ENCODE data around the gene CREBL2. TPM values are rescaled to one million over a fixed set of nuclear protein-coding genes. Genes with fewer than 3 reads are reported as not detected.

Gene CREBL2
- polyA plus RNA-seq, 1 experiment = 15.4 TPM

DNA sequence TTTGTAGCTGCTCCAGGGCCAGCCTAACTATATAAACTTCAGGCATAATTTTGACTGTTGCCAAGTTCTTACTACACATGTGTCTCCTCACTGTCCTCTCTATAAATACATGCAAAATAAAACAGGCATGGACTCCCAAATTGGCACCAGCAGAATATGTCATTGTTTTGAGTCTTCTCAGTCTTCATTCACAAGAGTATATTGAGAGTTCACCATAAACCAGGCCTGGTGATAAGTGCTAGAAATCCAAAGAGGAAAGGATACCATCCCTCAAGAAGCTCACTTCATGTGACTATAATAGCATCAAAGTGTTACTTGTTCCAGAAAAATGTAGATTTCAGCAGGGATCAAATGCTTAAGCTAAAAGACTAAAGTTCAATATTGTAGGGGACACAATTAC is 70.6 kb downstream of the CREBL2 start:
- TF ChIP-seq, protein P1, sequence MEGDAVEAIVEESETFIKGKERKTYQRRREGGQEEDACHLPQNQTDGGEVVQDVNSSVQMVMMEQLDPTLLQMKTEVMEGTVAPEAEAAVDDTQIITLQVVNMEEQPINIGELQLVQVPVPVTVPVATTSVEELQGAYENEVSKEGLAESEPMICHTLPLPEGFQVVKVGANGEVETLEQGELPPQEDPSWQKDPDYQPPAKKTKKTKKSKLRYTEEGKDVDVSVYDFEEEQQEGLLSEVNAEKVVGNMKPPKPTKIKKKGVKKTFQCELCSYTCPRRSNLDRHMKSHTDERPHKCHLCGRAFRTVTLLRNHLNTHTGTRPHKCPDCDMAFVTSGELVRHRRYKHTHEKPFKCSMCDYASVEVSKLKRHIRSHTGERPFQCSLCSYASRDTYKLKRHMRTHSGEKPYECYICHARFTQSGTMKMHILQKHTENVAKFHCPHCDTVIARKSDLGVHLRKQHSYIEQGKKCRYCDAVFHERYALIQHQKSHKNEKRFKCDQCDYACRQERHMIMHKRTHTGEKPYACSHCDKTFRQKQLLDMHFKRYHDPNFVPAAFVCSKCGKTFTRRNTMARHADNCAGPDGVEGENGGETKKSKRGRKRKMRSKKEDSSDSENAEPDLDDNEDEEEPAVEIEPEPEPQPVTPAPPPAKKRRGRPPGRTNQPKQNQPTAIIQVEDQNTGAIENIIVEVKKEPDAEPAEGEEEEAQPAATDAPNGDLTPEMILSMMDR (IDR thresholded peaks at IDR 0.05; ENCODE audit: insufficient read depth, low read depth, low read length) = no peak
- Histone ChIP-seq H3K27me3 (ENCODE audit: control insufficient read depth, insufficient read depth, low read length) (no peaks in the 10 kb centered on the region), H3K4me3 (ENCODE audit: low read depth, low read length) (no peak overlapping the region), H3K36me3 (ENCODE audit: control insufficient read depth, insufficient read depth, low read length) (no peaks in the 10 kb centered on the region)
- ChIA-PET POLR2A (no interaction called here), CTCF (no interaction called here)
- DNase-seq (ENCODE audit: low read depth) = no peak

DNA sequence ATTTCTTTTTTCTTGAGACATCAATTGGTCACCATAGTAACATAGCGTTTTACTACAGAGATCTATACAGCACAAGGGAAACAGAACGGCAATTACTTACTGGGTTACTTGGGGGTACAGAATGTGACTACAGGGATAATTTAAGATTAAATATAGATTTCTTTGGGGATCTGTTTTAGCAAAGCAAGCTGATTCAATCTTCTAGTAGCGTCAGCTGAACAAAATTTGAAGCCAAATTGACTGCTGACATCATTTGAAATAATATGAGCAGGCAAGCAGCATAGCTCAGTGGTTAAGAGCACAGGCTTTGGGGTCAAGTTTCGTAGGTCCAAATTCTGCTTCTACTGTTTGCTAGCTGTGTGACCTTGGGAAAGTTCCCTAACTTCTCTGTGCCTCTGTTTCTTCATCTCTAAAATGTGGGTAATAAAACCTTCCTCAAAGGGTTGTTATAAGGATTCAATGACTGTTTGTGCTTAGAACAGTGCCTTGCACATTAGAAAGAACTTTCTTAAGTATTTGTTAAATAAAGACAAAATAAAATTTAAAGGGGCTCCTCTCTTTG is 71.5 kb downstream of the CREBL2 start:
- TF ChIP-seq, protein P1 (IDR thresholded peaks at IDR 0.05; ENCODE audit: insufficient read depth, low read depth, low read length) = no peak
- POLR2A ChIA-PET = no interaction called here
- no peak overlapping the region for H3K4me3 ChIP-seq (ENCODE audit: low read depth, low read length)

DNA sequence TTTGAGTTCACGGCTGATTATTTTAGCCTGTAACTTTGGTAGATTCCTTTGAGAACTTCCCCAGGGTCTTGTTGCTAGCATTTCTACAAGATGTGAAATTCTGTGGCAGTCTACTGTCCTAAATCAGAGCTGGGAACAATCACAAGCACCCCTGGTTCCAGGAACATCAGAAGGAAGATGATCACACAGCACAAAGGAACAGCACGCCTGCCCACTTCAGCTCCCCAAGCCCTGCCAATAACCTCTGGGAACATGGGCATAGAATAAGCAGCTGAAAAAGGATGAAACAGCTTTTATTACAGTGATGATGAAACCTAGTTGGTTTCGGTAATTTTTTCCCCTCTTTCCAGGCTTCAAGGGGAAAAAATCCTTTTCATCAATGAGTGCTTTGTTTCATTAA is 72.0 kb downstream of the CREBL2 start:
- no peak for DNase-seq (ENCODE audit: low read depth)
- ChIA-PET CTCF (no interaction called here), POLR2A (no interaction called here)
- TF ChIP-seq, protein P1 (IDR thresholded peaks at IDR 0.05; ENCODE audit: insufficient read depth, low read depth, low read length) = no peak
- Histone ChIP-seq H3K4me3 (ENCODE audit: low read depth, low read length) (no peak overlapping the region), H3K36me3 (ENCODE audit: control insufficient read depth, insufficient read depth, low read length) (no peaks in the 10 kb centered on the region), H3K27me3 (ENCODE audit: control insufficient read depth, insufficient read depth, low read length) (no peaks in the 10 kb centered on the region)

More for the DNA sequence above, 71.5 kb downstream of the CREBL2 start:
- no peaks in the 10 kb centered on the region for H3K27me3 ChIP-seq (ENCODE audit: control insufficient read depth, insufficient read depth, low read length)
- no peaks in the 10 kb centered on the region for H3K36me3 ChIP-seq (ENCODE audit: control insufficient read depth, insufficient read depth, low read length)
- CTCF ChIA-PET = no interaction called here
- no peak for DNase-seq (ENCODE audit: low read depth)

DNA sequence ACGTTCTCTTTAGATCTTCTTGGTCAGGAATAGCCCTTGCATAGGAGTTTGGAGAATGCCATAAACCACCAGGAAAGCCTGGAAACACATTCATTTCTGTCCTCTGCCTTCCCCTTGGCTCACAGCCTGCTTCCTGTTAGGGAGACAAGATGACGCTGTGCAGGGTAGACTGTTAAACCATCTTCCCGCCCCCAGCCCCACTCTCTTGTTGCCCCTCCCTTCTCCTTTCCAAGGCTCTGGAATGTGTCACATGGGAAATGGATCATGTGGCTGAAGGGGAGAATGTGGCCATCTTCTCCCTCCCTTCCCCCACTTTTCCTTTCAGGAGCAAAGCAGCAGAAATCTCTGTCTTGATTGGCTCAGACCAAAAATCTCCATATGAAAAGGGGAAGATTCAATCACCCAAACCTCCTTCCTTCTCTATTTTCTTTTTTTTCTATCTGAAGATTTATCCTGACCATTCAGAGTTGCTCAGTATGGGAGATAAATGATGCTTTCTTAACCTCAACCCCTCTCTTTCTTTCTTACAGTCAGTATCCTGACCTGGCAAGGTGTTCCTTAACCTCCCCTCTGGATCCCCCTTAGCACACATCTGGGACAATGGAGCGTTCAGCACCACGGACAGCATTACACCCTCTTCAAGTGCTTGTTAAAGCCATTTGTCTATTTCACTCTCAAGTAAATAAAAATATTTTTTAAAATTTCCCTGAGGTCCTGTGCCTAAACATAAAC is 72.9 kb downstream of the CREBL2 start:
- H3K27me3 ChIP-seq (ENCODE audit: control insufficient read depth, insufficient read depth, low read length) = no peaks in the 10 kb centered on the region
- no peak overlapping the region for H3K4me3 ChIP-seq (ENCODE audit: low read depth, low read length)
- TF ChIP-seq, protein P1 (IDR thresholded peaks at IDR 0.05; ENCODE audit: insufficient read depth, low read depth, low read length) = no peak
- no peak for DNase-seq (ENCODE audit: low read depth)
- CTCF ChIA-PET = no interaction called here
- no peaks in the 10 kb centered on the region for H3K36me3 ChIP-seq (ENCODE audit: control insufficient read depth, insufficient read depth, low read length)
- POLR2A ChIA-PET = no interaction called here

GRCh38 chr12:12685305-12685704 is 73.6 kb downstream of the CREBL2 start:
- Histone ChIP-seq H3K36me3 (ENCODE audit: control insufficient read depth, insufficient read depth, low read length) (no peaks in the 10 kb centered on the region), H3K27me3 (ENCODE audit: control insufficient read depth, insufficient read depth, low read length) (no peaks in the 10 kb centered on the region), H3K4me3 (ENCODE audit: low read depth, low read length) (no peak overlapping the region)
- ChIA-PET CTCF (no interaction called here), POLR2A (no interaction called here)
- no peak for DNase-seq (ENCODE audit: low read depth)
- TF ChIP-seq, protein P1 (IDR thresholded peaks at IDR 0.05; ENCODE audit: insufficient read depth, low read depth, low read length) = no peak

Measured in BJ (cell line).